Superior temporal gyrus (tissue), 1 donor: ENCODE measurements around the gene HSPA4L.

Experiments used
- DNase-seq: peaks from one replicate; pipeline ENCODE4 v3.0.0-alpha.2; 2016; ENCODE audit errors: extremely low spot score

HSPA4L gene

GRCh38 chr4:127782275-127783025, at the start of gene HSPA4L:
Gene HSPA4L (plus strand): TSS chr4:127782322. CDS start chr4:127782551, 229 bp downstream.
- DNase-seq = peak; percentile 87

GRCh38 chr4:127732623-127733328, 49.3 kb upstream of the HSPA4L start:
- DNase-seq = peak; percentile 86

GRCh38 chr4:127734976-127735375, 47.1 kb upstream of the HSPA4L start:
- DNase-seq = no peak

GRCh38 chr4:127737295-127737694, 44.8 kb upstream of the HSPA4L start:
- no peak for DNase-seq

- no peak for DNase-seq
Observed at GRCh38 chr4:127741247-127741646, 40.9 kb upstream of the HSPA4L start.

- no peak for DNase-seq
Observed at GRCh38 chr4:127747883-127748282, 34.2 kb upstream of the HSPA4L start.

- no peak for DNase-seq
Observed at GRCh38 chr4:127748957-127749356, 33.2 kb upstream of the HSPA4L start.

- no peak for DNase-seq
Observed at GRCh38 chr4:127756906-127757305, 25.2 kb upstream of the HSPA4L start.

- no peak for DNase-seq
Observed at GRCh38 chr4:127759228-127759820, 22.8 kb upstream of the HSPA4L start.

- no peak for DNase-seq
Observed at GRCh38 chr4:127759893-127760292, 22.2 kb upstream of the HSPA4L start.

GRCh38 chr4:127771535-127772275, 10.4 kb upstream of the HSPA4L start:
- DNase-seq = no peak

GRCh38 chr4:127772769-127773671, 9.1 kb upstream of the HSPA4L start:
- no peak for DNase-seq

GRCh38 chr4:127775843-127776242, 6.3 kb upstream of the HSPA4L start:
- no peak for DNase-seq

GRCh38 chr4:127776620-127777019, 5.5 kb upstream of the HSPA4L start:
- no peak for DNase-seq

GRCh38 chr4:127777487-127777886, 4.6 kb upstream of the HSPA4L start:
- DNase-seq = no peak

GRCh38 chr4:127778102-127778501, 4.0 kb upstream of the HSPA4L start:
- DNase-seq = no peak

GRCh38 chr4:127780598-127780997, 1.5 kb upstream of the HSPA4L start:
- no peak for DNase-seq

- peak; percentile 18 for DNase-seq
Observed at GRCh38 chr4:127781300-127782024, 660 bp upstream of the HSPA4L start.

- DNase-seq = no peak
Observed at GRCh38 chr4:127782025-127782274, 172 bp upstream of the HSPA4L start.

GRCh38 chr4:127783026-127783769, 1.1 kb downstream of the HSPA4L start:
- peak; percentile 65 for DNase-seq
